Transverse colon (tissue), 4 donors: Measurements from ENCODE around the gene ARHGAP22. TPM values are rescaled to one million over a fixed set of nuclear protein-coding genes. Genes with fewer than 3 reads are reported as not detected.

Source experiments
- DNase-seq: peaks from one replicate; pipeline ENCODE4 v3.0.0-alpha.2; 2019
- H3K27ac ChIP-seq, 4 donors: fragments of 200-600 bp; sonication (generic); 2 replicates each; pipeline ENCODE4 v1.5.1; 2016 to 2018; ENCODE audit warnings: inconsistent platforms in 4 of 4
- H3K27me3 ChIP-seq: fragments of 200-600 bp; sonication (generic); 2 replicates; pipeline ENCODE4 v1.5.1; 2017; ENCODE audit warnings: inconsistent platforms
- H3K36me3 ChIP-seq, 4 donors: fragments of 200-600 bp; sonication (generic); 2 replicates each; pipeline ENCODE4 v1.5.1; 2017 to 2019; ENCODE audit warnings: inconsistent platforms in 4 of 4
- H3K4me1 ChIP-seq, 4 donors: fragments of 200-600 bp; sonication (generic); 2 replicates each; pipeline ENCODE4 v1.5.1; 2017 to 2020; ENCODE audit warnings: inconsistent platforms in 4 of 4
- H3K4me3 ChIP-seq, 4 donors: fragments of 200-600 bp; sonication (generic); 1 replicate in 1 of 4; 2 replicates in 3 of 4; pipeline versions ENCODE4 v1.5.1 to v1.6.1; 2017 to 2019; ENCODE audit warnings: inconsistent platforms in 4 of 4
- H3K9me3 ChIP-seq, 2 donors: fragments of 200-600 bp; sonication (generic); 2 replicates each; pipeline ENCODE4 v1.5.1; 2017 to 2019; ENCODE audit warnings: inconsistent platforms in 2 of 2
- EP300 ChIP-seq: sonication (generic); formaldehyde crosslinking; IDR thresholded peaks from one replicate; pipeline ENCODE4 v1.6.1; 2017; ENCODE audit warnings: antibody characterized with exemption, low read depth
- POLR2A ChIP-seq: fragments of 450-650 bp; IDR thresholded peaks from one replicate; pipeline ENCODE4 v1.6.1; 2016; ENCODE audit warnings: antibody characterized with exemption, mild to moderate bottlenecking, moderate library complexity
- POLR2AphosphoS5 ChIP-seq, 3 donors: sonication (generic); formaldehyde crosslinking; IDR thresholded peaks; one replicate each; pipeline ENCODE4 v1.6.1; 2016; ENCODE audit warnings: antibody characterized with exemption in 3 of 3
- WGBS, 2 donors: methylation state at CpG; one replicate each; pipeline ENCODE4 v1.1.5; 2018; ENCODE audit warnings: low coverage in 1 of 2; 5-methylcytosine and 5-hydroxymethylcytosine counted together
- in situ Hi-C, 4 donors: fragments of 200-750 bp; cut with MboI; loops; one replicate each; pipeline versions ENCODE4 v1.15.0 to v1.15.1; 2017; ENCODE audit warnings: low sequenced_read_pairs in 3 of 4, low pct_ligation_motif_present in 1 of 4, low pct_unique_long_range_greater_than_20kb in 1 of 4
- intact Hi-C: fragments of 100-400 bp; cut with DNase I; formaldehyde crosslinking; loops from one replicate; pipeline ENCODE4 v1.15.1; 2023; ENCODE audit warnings: low total_unique reads
- total RNA-seq, 4 donors: library from RNA; depleted of rRNA; stranded (reverse); fragments of >200 nt; gene quantifications; one replicate each; pipeline ENCODE4 v1.1.0, GENCODE V29; 2016
- TF ChIP-seq, protein P1 (sequence below), 5 experiments: fragments of 200-600 bp in 3 of 5; fragments of 450-650 bp in 2 of 5; sonication (generic) in 3 of 5; IDR thresholded peaks; 1 replicate in 2 of 5; 2 replicates in 3 of 5; pipeline ENCODE4 v1.5.1; 2016 to 2017; ENCODE audit warnings: antibody characterized with exemption in 5 of 5, inconsistent platforms in 3 of 5, mild to moderate bottlenecking in 2 of 5, moderate library complexity in 1 of 5

The ARHGAP22 gene
- total RNA-seq, 4 donors from 2014 or later = 1.4 to 3.4 (median 1.7) TPM; not detected in 1

DNA sequence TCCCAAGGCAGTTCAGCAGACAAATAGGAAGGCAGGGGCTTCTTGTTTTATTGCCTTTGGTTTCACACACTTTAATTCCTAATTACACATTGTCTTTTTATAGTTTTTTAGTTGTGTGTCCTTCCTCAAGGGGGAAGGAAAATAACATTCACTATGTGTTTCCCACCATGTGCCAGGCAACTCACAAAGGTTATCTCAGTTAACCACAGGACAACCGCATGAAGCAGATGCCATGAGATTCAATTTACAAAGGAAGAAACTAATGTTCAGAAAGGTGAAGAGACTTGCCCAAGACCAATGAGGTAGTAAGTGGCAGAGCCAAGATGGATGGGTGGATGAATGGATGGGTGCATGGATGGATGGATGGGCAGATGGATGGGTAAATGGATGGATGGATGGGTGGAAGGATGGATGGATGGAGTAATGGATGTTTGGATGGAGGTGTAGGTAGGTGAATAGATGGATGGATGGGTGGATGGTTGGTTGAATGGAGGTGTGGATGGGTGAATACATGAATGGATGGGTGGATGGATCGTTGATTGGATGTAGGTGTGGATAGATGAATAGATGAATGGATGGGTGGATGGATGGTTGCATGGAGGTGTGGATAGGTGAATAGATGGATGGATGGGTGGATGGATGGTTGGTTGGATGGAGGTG is 77.9 kb downstream of the ARHGAP22 start:
- Histone ChIP-seq H3K27ac (peak overlapping the region in 3 of 4 donors; percentile 42 to 47 (median 44)), H3K27me3 (peaks cover 34% of the 10 kb centered on the region), H3K9me3 (no peaks in the 10 kb centered on the region), H3K4me3 (no peak overlapping the region), H3K36me3 (no peaks in the 10 kb centered on the region), H3K4me1 (peaks cover 0 to 20% (median 10%) of the 10 kb centered on the region in 4 donors)
- no peak for TF ChIP-seq EP300
- intact Hi-C loops = no loop called here
- no peak for DNase-seq
- in situ Hi-C loops = loop anchor here in 1 of 4 donors (25.0 kb wide), 1 partner anchor 165 kb away; no protein-coding TSS in a partner anchor
- 81 to 91% methylated on average over 2 of the region's 2 CpGs for WGBS, 2 donors

DNA sequence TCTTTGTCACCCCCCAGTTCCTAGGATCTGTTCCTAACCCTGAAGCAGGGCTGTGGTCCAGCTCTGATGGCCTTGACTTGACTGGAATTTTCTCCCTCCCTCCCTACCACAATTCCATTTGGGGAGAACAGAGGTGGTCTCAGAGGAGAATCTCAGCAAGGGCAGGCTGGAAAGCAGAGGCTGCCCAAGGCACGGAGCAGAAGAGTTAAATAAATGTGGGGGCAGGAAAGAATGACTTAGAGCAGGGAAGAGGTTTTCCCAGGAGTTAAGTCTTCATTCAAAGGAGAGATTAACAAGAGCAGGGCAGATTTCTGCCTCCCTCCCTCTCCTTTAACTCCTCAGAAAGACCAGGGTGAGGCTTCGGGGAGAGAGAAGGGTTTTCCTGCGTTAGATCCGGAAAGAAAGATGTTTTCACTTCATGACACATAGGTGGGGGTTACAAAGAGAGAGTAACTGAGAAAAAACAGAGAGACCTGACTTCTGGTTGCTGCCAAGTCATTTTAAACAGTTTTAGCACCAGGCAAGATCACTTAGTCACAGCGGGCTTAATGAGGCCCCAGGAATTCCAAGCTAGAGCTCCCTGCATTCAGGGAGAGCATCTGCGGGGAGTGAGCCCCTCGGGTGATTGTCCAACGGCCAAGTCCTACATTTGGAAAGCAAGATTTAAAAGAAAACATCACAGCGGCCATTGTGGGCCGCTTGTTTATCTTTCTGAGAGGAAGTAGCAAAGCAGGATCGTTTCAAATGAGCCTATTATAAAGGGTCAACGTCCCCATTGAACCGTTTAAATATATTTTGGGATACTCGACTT is 78.7 kb downstream of the ARHGAP22 start:
- H3K4me1 ChIP-seq = peaks cover 0 to 20% (median 10%) of the 10 kb centered on the region in 4 donors
- H3K27me3 ChIP-seq = peaks cover 37% of the 10 kb centered on the region
- H3K36me3 ChIP-seq = no peaks in the 10 kb centered on the region
- H3K4me3 ChIP-seq = no peak overlapping the region
- no peak for TF ChIP-seq POLR2AphosphoS5 (IDR thresholded peaks at IDR 0.05)
- TF ChIP-seq, protein P1, sequence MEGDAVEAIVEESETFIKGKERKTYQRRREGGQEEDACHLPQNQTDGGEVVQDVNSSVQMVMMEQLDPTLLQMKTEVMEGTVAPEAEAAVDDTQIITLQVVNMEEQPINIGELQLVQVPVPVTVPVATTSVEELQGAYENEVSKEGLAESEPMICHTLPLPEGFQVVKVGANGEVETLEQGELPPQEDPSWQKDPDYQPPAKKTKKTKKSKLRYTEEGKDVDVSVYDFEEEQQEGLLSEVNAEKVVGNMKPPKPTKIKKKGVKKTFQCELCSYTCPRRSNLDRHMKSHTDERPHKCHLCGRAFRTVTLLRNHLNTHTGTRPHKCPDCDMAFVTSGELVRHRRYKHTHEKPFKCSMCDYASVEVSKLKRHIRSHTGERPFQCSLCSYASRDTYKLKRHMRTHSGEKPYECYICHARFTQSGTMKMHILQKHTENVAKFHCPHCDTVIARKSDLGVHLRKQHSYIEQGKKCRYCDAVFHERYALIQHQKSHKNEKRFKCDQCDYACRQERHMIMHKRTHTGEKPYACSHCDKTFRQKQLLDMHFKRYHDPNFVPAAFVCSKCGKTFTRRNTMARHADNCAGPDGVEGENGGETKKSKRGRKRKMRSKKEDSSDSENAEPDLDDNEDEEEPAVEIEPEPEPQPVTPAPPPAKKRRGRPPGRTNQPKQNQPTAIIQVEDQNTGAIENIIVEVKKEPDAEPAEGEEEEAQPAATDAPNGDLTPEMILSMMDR (IDR thresholded peaks at IDR 0.05) = no peak
- no peak for TF ChIP-seq EP300
- no peak for TF ChIP-seq POLR2A
- H3K9me3 ChIP-seq = no peaks in the 10 kb centered on the region
- in situ Hi-C loops = loop anchor here in 1 of 4 donors (25.0 kb wide), 1 partner anchor 164 kb away; no protein-coding TSS in a partner anchor
- WGBS, 2 donors = 21 to 39% methylated on average over 9 to 14 of the region's 14 CpGs
- H3K27ac ChIP-seq = peak overlapping the region; percentile 20 to 47 (median 43)
- intact Hi-C loops = no loop called here
- DNase-seq = no peak

DNA sequence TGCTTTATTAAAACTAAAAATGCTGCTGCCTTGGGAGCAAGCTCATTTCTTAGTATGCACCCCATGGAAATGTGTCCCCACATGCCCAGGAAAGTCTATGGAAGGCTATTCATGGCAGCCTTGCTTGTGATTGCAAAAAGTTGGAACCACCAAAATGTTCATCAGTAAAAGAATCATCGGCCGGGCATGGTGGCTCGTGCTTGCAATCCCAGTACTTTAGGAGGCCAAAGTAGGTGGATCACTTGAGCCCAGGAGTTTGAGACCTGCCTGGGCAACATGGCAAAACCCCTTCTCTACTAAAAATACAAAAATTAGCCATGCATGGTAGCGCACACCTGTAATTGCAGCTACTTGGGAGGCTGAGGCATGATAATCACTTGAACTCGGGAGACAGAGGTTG is 79.8 kb downstream of the ARHGAP22 start:
- H3K4me1 ChIP-seq = peaks cover 0 to 20% (median 10%) of the 10 kb centered on the region in 4 donors
- DNase-seq = no peak
- no peaks in the 10 kb centered on the region for H3K9me3 ChIP-seq
- intact Hi-C loops (no loop called here), in situ Hi-C loops (loop anchor here in 1 of 4 donors (25.0 kb wide), 1 partner anchor 163 kb away; no protein-coding TSS in a partner anchor)
- TF ChIP-seq POLR2A (no peak), POLR2AphosphoS5 (IDR thresholded peaks at IDR 0.05) (no peak), EP300 (no peak)
- TF ChIP-seq, protein P1 (IDR thresholded peaks at IDR 0.05) = no peak
- no peak overlapping the region for H3K4me3 ChIP-seq
- WGBS, 2 donors = 96 to 100% methylated on average over 2 to 5 of the region's 5 CpGs
- H3K27me3 ChIP-seq = peaks cover 37% of the 10 kb centered on the region
- no peak overlapping the region for H3K27ac ChIP-seq
- H3K36me3 ChIP-seq = no peaks in the 10 kb centered on the region

DNA sequence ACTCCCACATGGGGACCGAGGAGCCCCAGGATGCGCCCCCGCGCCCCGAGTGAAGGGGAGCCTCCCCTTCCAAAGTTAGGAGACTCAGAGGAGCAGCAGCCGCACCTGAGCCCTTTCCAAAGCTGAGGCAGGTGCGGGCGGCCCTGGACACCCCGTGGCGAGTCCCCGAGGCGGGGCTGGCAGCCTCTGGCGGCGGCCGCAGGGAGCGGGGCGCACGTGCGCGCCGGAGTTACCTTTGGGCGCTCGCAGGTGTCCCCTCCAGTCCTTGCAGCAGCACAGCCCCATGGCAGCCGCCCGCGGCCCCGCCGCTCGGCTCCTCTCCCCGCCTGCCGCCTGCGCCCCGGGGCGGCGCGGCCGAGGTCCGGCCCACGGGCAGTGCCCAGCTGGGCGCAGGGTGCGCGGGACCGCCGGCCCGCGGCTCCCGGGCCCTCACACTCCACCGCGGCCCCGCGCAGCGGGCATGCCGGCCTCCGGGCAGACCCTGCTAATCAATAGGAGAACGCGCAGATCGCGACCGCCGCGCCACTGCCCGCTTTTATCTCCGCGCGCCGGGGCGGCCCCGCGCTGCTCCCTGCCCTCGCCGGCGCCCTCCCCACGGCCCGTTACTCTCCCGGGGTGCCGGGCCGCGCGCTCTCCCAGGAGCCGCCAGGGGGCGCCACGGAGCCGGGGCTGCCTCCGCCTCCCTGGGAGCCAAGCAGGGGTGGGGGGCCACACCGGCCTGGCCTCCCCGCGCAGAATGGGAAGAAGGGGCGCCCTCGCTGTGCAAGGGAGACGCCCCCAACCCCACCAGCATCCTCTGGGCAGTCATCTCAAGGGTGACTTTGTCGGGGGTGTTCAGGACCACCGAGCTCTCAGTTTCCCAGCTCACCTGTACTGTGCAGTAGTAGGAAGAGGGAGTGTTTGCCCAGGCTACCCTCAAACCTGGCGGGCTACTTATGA is 80.8 kb downstream of the ARHGAP22 start:
- Histone ChIP-seq H3K4me1 (peaks cover 0 to 20% (median 10%) of the 10 kb centered on the region in 4 donors), H3K27ac (peak overlapping the region in 3 of 4 donors; percentile 19 to 35 (median 34)), H3K36me3 (no peaks in the 10 kb centered on the region), H3K27me3 (peaks cover 37% of the 10 kb centered on the region), H3K4me3 (peak overlapping the region in 3 of 4 donors; percentile 28 to 48 (median 34)), H3K9me3 (no peaks in the 10 kb centered on the region)
- intact Hi-C loops (no loop called here), in situ Hi-C loops (no loop called here)
- WGBS, 2 donors = 16% methylated on average over 52 of the region's 93 CpGs; no CpG with 5 or more reads in 1 of the 2 donors
- no peak for DNase-seq
- TF ChIP-seq POLR2AphosphoS5 (IDR thresholded peaks at IDR 0.05) = no peak
- TF ChIP-seq, protein P1 (IDR thresholded peaks at IDR 0.05) = peak in 2 of 5 experiments; percentile 32 to 33
